ENCODE results near the gene GNB5.
A peak's percentile ranks its signal among the peaks of the same experiment; 100 is the strongest.

The GNB5 gene

DNA sequence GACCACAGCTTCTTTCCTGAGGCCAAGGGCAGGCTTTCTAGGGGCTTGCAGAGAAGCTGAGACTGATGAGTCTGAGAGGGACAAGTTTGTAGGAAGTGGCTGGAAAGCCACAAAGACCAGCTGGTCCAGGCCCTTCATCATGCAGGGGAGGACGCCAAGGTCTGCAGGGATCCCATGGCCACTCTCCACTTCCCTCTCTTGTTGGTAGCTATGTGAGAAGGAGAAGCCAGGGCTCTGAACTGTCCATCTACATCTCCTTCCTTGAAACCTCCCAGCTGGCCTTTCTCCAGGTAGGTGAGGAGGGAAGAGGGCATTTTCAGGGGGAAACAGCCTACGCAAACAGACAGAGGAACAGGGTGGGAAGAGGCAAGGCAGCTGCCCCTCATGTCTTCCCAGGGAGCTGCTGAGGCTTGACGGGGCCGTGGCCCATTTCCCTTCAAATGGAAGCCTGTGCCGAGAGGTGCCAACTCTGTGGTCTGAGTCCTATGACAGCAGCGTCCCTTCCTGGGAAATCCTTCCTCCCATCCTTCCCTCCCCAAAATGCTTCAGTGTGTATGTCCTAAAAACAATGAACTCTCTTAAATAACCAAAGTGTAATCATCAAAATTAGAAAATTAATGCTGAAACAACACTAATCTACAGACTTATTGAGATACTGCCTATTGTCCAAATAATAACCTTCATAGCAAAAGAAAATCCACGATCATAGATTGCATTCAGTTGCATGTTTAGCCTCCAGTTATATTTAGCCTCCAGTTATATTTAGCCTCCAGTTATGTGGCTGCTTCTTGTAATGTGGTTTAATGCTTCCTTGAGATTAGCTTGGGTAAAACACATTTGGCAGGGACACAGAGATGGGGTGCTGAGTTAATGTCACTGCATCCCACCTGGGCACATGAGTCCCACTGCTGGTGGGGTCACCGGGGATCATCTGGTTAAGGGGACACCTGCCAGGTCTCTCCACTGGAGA, 36.0 kb downstream of the GNB5 start:
- WGBS, 2 experiments (ENCODE audit: insufficient coverage in 2 of 2) = 70 to 80% methylated on average over 4 to 5 of the region's 8 CpGs
- Histone ChIP-seq H3K4me3 (ENCODE audit: extremely low read depth, insufficient read depth, low read length, poor library complexity, severe bottlenecking) (no peak overlapping the region), H3K9me3 (ENCODE audit: control insufficient read depth, low read length) (no peaks in the 10 kb centered on the region), H3K4me1 (ENCODE audit: control insufficient read depth, insufficient read depth, low read length, poor library complexity, severe bottlenecking) (peaks cover 5% of the 10 kb centered on the region), H3K27ac (ENCODE audit: low read depth, low read length, severe bottlenecking) (no peak overlapping the region), H3K36me3 (ENCODE audit: control insufficient read depth, insufficient read depth, low read length) (no peaks in the 10 kb centered on the region)

DNA sequence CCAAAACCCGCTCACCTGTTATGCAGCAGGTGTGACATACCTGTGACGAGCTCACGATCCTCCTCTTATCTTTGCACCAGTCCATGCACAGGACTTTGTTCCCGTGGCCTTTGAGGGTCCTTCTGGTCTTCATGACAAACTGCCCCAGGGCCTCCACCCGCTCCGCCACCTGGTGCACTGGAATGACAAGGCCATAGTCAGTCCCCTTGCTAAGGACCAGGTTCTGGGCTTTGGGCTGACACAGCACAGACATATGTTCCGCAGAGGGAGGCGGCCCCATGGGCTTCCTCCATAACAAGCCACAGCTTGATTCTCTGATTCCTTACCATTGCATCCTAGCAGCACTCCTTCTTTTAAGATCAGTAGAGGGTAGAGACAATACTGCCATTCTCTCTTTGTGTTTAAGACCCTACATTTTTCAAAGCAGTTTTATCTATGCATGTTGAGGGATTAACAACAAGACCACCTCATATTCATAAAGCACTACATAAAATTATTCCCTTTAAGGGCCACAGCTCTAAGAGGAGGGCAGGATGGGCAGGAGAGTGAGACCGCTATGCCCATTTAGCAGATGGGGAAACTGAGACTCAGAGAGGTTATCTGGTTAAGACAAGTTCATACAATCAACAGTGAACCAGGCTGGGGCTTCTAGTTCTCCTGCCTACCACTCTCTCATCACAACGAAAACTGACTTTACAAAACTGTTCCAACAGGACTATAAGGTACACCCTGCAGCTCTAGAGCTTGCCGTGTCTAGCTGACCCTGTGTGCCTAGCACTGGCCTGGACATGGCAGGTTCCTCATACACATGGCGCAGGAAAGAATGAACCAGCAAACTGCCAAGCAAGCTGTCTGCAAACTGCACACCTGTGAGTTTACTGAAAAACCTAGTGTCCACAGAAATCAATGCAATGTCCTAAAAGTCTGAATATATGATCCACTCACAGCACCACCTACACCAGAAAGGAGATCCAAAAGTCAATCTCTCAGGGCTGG, 37.0 kb downstream of the GNB5 start:
- Histone ChIP-seq H3K4me1 (ENCODE audit: control insufficient read depth, insufficient read depth, low read length, poor library complexity, severe bottlenecking) (peaks cover 5% of the 10 kb centered on the region), H3K27ac (ENCODE audit: low read depth, low read length, severe bottlenecking) (no peak overlapping the region), H3K36me3 (ENCODE audit: control insufficient read depth, insufficient read depth, low read length) (no peaks in the 10 kb centered on the region), H3K4me3 (ENCODE audit: extremely low read depth, insufficient read depth, low read length, poor library complexity, severe bottlenecking) (no peak overlapping the region), H3K9me3 (ENCODE audit: control insufficient read depth, low read length) (no peaks in the 10 kb centered on the region)
- WGBS, 2 experiments (ENCODE audit: insufficient coverage in 2 of 2) = 94 to 97% methylated on average over 7 to 10 of the region's 12 CpGs

DNA sequence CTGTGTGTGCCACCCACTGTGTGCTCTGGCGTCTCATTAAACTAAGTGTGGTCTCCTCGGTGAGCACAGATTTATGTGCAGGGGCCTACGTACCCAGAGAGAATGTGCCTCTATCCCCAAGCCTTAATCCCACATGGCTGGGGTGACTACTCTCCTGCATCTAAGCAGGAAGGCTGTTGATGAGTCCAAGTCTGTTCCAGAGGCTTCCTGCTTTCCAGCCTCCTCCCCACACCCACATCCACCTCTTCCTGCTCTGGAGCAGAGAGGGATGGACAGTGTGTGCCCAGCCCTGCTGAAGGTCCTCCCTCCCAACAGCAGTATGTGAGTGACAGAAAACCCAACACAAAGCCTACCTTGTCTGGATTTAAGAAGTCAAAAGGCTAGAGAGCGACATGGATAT, 39.8 kb downstream of the GNB5 start:
- 86 to 88% methylated on average over 1 to 3 of the region's 4 CpGs for WGBS, 2 experiments (ENCODE audit: insufficient coverage in 2 of 2)
- H3K27ac ChIP-seq (ENCODE audit: low read depth, low read length, severe bottlenecking) = no peak overlapping the region
- no peak overlapping the region for H3K4me3 ChIP-seq (ENCODE audit: extremely low read depth, insufficient read depth, low read length, poor library complexity, severe bottlenecking)
- no peaks in the 10 kb centered on the region for H3K36me3 ChIP-seq (ENCODE audit: control insufficient read depth, insufficient read depth, low read length)
- H3K4me1 ChIP-seq (ENCODE audit: control insufficient read depth, insufficient read depth, low read length, poor library complexity, severe bottlenecking) = peaks cover 14% of the 10 kb centered on the region
- H3K9me3 ChIP-seq (ENCODE audit: control insufficient read depth, low read length) = no peaks in the 10 kb centered on the region

DNA sequence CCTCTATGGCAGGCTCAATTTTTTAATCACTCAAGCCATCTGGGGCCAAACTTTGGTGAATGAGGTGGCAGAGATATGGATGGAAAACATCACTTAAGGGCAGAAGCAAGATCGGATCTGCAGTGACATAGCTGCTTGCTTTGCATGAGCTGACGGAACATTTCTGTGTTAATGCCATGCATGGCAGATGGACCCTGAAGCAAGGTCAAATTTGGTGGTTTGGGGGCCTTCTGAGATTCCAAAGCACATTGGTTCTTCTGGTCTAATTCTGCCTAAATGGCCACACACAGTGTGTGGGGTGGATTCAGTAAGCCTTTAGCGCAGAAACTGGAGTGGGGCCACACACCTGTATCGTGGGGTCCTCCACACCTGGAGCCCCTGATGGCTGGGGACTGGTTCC, 40.3 kb downstream of the GNB5 start:
- H3K36me3 ChIP-seq (ENCODE audit: control insufficient read depth, insufficient read depth, low read length) = peaks cover 4% of the 10 kb centered on the region
- H3K4me1 ChIP-seq (ENCODE audit: control insufficient read depth, insufficient read depth, low read length, poor library complexity, severe bottlenecking) = peaks cover 14% of the 10 kb centered on the region
- 90 to 100% methylated on average over 4 of the region's 4 CpGs for WGBS, 2 experiments (ENCODE audit: insufficient coverage in 2 of 2)
- H3K4me3 ChIP-seq (ENCODE audit: extremely low read depth, insufficient read depth, low read length, poor library complexity, severe bottlenecking) = no peak overlapping the region
- H3K27ac ChIP-seq (ENCODE audit: low read depth, low read length, severe bottlenecking) = no peak overlapping the region
- peaks cover 4% of the 10 kb centered on the region for H3K9me3 ChIP-seq (ENCODE audit: control insufficient read depth, low read length)

DNA sequence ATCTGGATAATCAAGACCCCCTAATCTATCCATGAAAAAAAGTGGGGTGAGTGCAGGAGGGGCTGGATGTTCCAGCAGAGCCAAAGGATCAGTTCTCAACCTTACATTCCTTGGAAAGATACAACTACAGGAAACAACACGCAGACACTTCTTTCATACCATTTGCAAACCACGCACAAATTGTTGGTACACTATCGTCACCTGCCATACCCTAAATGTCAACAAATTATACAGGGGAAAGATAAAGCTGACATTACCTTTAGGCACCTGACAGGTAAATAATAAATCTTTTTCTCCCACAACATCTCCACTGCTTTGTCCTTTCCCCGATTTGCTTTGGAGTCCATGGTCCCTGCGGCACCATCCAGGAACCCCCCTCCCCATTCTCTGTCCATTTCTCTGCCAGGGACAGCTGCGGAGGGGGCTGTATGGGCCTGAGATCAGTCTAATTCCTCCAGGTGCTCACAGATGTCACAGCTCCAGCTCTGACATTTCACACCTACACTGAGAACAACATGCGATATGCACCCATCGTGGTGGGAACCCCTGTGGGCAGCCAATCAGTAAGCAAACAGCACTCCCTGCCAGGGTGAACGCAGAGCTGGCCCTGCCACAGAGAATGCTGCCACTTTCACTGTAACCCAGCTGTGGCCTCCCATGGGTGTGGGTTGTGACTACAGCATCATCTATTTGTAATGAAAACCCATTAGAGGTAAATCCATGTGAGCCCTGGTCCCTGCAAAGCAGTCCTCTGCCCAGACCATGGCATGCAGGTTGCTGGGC, 41.0 kb downstream of the GNB5 start:
- Histone ChIP-seq H3K4me1 (ENCODE audit: control insufficient read depth, insufficient read depth, low read length, poor library complexity, severe bottlenecking) (peaks cover 14% of the 10 kb centered on the region), H3K4me3 (ENCODE audit: extremely low read depth, insufficient read depth, low read length, poor library complexity, severe bottlenecking) (no peak overlapping the region), H3K27ac (ENCODE audit: low read depth, low read length, severe bottlenecking) (no peak overlapping the region), H3K9me3 (ENCODE audit: control insufficient read depth, low read length) (peaks cover 10% of the 10 kb centered on the region), H3K36me3 (ENCODE audit: control insufficient read depth, insufficient read depth, low read length) (peaks cover 10% of the 10 kb centered on the region)
- 80 to 91% methylated on average over 6 to 9 of the region's 9 CpGs for WGBS, 2 experiments (ENCODE audit: insufficient coverage in 2 of 2)

DNA sequence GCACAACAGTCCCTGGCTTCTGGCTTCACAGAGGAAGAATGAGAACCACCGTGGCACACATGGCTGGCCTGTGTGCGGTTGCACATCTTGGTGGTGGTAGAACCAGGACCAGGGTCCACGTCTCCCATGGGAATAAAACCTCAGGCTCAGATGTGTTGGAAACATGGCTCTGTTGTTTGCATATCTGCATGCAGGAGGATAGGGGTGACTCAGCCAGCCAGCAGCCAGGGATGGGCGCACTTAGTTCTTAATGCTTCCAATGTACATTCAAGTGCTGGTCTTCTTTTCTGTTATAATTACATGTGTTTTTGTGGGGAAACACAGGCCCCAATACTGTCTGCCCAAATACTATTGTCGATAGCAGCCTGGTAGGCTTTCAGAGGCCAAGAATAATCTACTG, 42.8 kb downstream of the GNB5 start:
- Histone ChIP-seq H3K4me1 (ENCODE audit: control insufficient read depth, insufficient read depth, low read length, poor library complexity, severe bottlenecking) (peaks cover 21% of the 10 kb centered on the region), H3K4me3 (ENCODE audit: extremely low read depth, insufficient read depth, low read length, poor library complexity, severe bottlenecking) (no peak overlapping the region), H3K9me3 (ENCODE audit: control insufficient read depth, low read length) (peaks cover 19% of the 10 kb centered on the region), H3K27ac (ENCODE audit: low read depth, low read length, severe bottlenecking) (peak overlapping the region; percentile 36), H3K36me3 (ENCODE audit: control insufficient read depth, insufficient read depth, low read length) (peaks cover 18% of the 10 kb centered on the region)
- 93 to 98% methylated on average over 4 of the region's 5 CpGs for WGBS, 2 experiments (ENCODE audit: insufficient coverage in 2 of 2)

DNA sequence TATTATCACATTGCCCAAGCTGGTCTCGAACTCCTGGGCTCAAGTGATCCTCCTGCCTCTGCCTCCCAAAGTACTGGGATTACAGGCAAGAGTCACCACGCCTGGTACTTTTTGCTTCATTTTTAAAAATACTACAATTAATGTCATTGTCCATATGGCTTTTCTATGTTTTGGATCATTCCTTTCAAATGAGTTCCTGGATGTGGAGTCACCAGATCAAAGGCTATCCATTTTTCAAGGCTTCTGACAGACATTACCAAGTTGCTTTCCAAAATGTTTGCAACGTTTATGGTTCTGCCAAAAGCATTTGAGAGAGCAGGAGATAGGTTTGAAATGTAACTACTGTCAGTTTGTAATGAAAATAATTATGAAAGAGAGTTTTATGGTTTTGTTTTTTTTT, 44.4 kb downstream of the GNB5 start:
- Histone ChIP-seq H3K4me1 (ENCODE audit: control insufficient read depth, insufficient read depth, low read length, poor library complexity, severe bottlenecking) (peaks cover 25% of the 10 kb centered on the region), H3K27ac (ENCODE audit: low read depth, low read length, severe bottlenecking) (no peak overlapping the region), H3K9me3 (ENCODE audit: control insufficient read depth, low read length) (peaks cover 19% of the 10 kb centered on the region), H3K36me3 (ENCODE audit: control insufficient read depth, insufficient read depth, low read length) (peaks cover 22% of the 10 kb centered on the region), H3K4me3 (ENCODE audit: extremely low read depth, insufficient read depth, low read length, poor library complexity, severe bottlenecking) (no peak overlapping the region)
- 87 to 100% methylated on average over 2 of the region's 3 CpGs for WGBS, 2 experiments (ENCODE audit: insufficient coverage in 2 of 2)

DNA sequence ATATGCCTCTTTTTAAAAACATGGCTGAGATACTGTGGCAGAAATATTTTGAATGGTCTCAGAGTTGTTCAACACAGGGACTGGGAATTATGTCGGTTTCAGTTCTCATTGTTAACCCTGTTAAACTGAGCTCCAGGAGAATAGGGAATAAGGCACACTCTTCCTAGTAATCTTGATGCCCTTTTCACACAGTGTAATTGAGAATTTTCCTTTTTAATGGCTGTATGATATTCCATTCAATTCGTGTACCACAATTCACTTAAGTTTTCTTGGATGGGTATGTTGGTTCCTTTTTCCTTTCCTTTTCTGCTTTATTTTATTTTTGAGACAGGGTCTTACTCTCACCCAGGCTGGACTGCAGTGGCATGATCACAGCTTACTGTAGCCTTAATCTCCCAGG, 44.9 kb downstream of the GNB5 start:
- H3K4me3 ChIP-seq (ENCODE audit: extremely low read depth, insufficient read depth, low read length, poor library complexity, severe bottlenecking) = no peak overlapping the region
- H3K27ac ChIP-seq (ENCODE audit: low read depth, low read length, severe bottlenecking) = no peak overlapping the region
- 100% methylated on average over 1 of the region's 2 CpGs for WGBS, 2 experiments (ENCODE audit: insufficient coverage in 2 of 2)
- peaks cover 21% of the 10 kb centered on the region for H3K4me1 ChIP-seq (ENCODE audit: control insufficient read depth, insufficient read depth, low read length, poor library complexity, severe bottlenecking)
- H3K36me3 ChIP-seq (ENCODE audit: control insufficient read depth, insufficient read depth, low read length) = peaks cover 22% of the 10 kb centered on the region
- H3K9me3 ChIP-seq (ENCODE audit: control insufficient read depth, low read length) = peaks cover 19% of the 10 kb centered on the region

DNA sequence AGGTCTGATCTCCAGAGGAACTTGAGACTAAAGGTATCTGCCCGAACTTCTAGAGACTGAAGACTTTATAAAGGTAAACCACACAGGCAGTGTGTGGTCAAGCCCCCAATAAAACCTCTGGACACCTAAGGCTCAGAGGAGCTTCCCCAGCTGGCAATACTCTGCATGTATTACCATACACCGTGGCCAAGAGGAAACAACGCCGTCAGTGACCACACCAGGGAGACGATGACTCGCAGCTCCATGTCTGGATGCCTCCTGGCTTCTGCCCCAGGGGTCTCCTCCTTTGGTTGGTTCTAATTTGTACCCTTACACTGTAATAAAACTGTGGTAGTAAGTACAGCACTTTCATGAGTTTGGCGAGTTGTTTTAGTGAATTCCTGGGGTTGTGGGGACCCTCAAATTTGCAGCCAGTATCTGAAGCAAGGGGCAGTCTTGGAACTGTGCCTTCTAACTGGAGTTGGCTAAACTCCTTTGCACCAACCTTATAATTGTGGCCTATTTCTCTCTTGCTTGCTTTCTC, 46.5 kb downstream of the GNB5 start:
- no peak overlapping the region for H3K4me3 ChIP-seq (ENCODE audit: extremely low read depth, insufficient read depth, low read length, poor library complexity, severe bottlenecking)
- peaks cover 19% of the 10 kb centered on the region for H3K9me3 ChIP-seq (ENCODE audit: control insufficient read depth, low read length)
- H3K36me3 ChIP-seq (ENCODE audit: control insufficient read depth, insufficient read depth, low read length) = peaks cover 28% of the 10 kb centered on the region
- peak overlapping the region; percentile 91 for H3K27ac ChIP-seq (ENCODE audit: low read depth, low read length, severe bottlenecking)
- peaks cover 24% of the 10 kb centered on the region for H3K4me1 ChIP-seq (ENCODE audit: control insufficient read depth, insufficient read depth, low read length, poor library complexity, severe bottlenecking)
- WGBS, 2 experiments (ENCODE audit: insufficient coverage in 2 of 2) = 96 to 100% methylated on average over 1 to 7 of the region's 7 CpGs

DNA sequence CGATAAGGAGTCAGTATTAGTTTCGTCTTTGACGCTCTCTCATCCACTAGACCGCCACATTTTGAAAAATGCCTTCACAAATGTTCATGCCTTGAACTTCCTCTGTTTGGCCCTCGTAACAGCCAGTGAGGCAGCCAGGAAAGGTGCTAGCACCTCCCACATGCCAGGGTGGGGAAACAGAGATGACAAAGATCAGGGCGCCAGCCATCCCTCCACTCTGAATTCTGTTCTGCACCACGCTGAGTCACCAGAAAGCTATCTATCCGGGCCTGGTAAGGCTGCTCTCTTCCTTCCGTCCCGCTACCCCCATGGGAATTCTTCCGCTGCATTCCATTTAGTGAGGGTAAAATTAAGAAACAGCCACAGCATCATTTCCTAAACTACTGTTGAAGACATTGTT, 47.3 kb downstream of the GNB5 start:
- Histone ChIP-seq H3K27ac (ENCODE audit: low read depth, low read length, severe bottlenecking) (peak overlapping the region; percentile 91), H3K9me3 (ENCODE audit: control insufficient read depth, low read length) (peaks cover 19% of the 10 kb centered on the region), H3K4me3 (ENCODE audit: extremely low read depth, insufficient read depth, low read length, poor library complexity, severe bottlenecking) (no peak overlapping the region), H3K4me1 (ENCODE audit: control insufficient read depth, insufficient read depth, low read length, poor library complexity, severe bottlenecking) (peaks cover 28% of the 10 kb centered on the region), H3K36me3 (ENCODE audit: control insufficient read depth, insufficient read depth, low read length) (peaks cover 28% of the 10 kb centered on the region)
- 69 to 96% methylated on average over 5 of the region's 11 CpGs for WGBS, 2 experiments (ENCODE audit: insufficient coverage in 2 of 2)

Data from mesodermal cell (in vitro differentiated cells).